Left ventricle myocardium inferior (tissue), 1 donor: Measurements from ENCODE around the gene CNTNAP2. TPM values are rescaled to one million over a fixed set of nuclear protein-coding genes. Genes with fewer than 3 reads are reported as not detected.

Experiments
- DNase-seq: peaks from one replicate; pipeline ENCODE4 v3.0.0-alpha.2; 2020
- H3K27ac ChIP-seq: fragments of 200-600 bp; replicated peaks from 2 replicates; pipeline ENCODE4 v1.8.0; 2021
- H3K27me3 ChIP-seq: fragments of 200-600 bp; 2 replicates; pipeline ENCODE4 v1.8.0; 2021; ENCODE audit warnings: low read depth
- H3K36me3 ChIP-seq: fragments of 200-600 bp; 2 replicates; pipeline ENCODE4 v1.8.0; 2021
- H3K4me1 ChIP-seq: fragments of 200-600 bp; 2 replicates; pipeline ENCODE4 v1.8.0; 2021
- H3K4me3 ChIP-seq: fragments of 200-600 bp; 2 replicates; pipeline ENCODE4 v1.8.0; 2021; ENCODE audit warnings: mild to moderate bottlenecking, moderate library complexity
- H3K9me3 ChIP-seq: fragments of 200-600 bp; replicated peaks from 2 replicates; pipeline ENCODE4 v1.8.0; 2021
- intact Hi-C: fragments of 100-400 bp; cut with micrococcal nuclease; formaldehyde crosslinking; loops from one replicate; pipeline ENCODE4 v1.11.0; 2022
- total RNA-seq: library from RNA; stranded (reverse); fragmentation: NEBNext Ultra II Directional; extraction: Animal tissue kit (Norgen Biotek cat#: 25700); gene quantifications from one replicate; pipeline ENCODE4 v1.2.1, GENCODE V29; 2021
- TF ChIP-seq, protein P1 (sequence below): fragments of 200-600 bp; IDR thresholded peaks from 2 replicates; pipeline ENCODE4 v1.8.0; 2021; ENCODE audit warnings: antibody characterized with exemption, mild to moderate bottlenecking, borderline replicate concordance
- donor health status: DM: no; HTN: yes; CAD: no; lungs with severe emphysema.

The CNTNAP2 gene
- total RNA-seq, 1 donor from 2014 or later = 0.99 TPM

DNA sequence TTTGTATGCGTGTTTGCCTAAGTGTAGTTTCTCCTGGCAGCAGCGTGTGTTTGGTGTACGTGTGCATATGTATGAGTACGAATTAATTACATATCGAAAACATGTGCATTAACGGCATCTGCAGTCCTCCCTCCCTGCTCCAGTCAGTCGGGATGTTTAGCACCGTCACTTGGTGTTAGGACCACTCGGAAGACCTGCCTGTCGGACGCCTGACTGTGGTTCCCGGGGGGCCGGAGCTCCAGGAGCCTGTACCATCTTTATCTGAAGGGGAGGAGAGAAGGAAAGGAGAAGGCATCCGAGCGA lies 1.1 kb upstream of the CNTNAP2 start:
- DNase-seq = no peak
- H3K36me3 ChIP-seq = no peaks in the 10 kb centered on the region
- no peak overlapping the region for H3K27ac ChIP-seq
- peaks cover 60% of the 10 kb centered on the region for H3K27me3 ChIP-seq
- H3K9me3 ChIP-seq = no peaks in the 10 kb centered on the region
- TF ChIP-seq, protein P1, sequence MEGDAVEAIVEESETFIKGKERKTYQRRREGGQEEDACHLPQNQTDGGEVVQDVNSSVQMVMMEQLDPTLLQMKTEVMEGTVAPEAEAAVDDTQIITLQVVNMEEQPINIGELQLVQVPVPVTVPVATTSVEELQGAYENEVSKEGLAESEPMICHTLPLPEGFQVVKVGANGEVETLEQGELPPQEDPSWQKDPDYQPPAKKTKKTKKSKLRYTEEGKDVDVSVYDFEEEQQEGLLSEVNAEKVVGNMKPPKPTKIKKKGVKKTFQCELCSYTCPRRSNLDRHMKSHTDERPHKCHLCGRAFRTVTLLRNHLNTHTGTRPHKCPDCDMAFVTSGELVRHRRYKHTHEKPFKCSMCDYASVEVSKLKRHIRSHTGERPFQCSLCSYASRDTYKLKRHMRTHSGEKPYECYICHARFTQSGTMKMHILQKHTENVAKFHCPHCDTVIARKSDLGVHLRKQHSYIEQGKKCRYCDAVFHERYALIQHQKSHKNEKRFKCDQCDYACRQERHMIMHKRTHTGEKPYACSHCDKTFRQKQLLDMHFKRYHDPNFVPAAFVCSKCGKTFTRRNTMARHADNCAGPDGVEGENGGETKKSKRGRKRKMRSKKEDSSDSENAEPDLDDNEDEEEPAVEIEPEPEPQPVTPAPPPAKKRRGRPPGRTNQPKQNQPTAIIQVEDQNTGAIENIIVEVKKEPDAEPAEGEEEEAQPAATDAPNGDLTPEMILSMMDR = no peak
- intact Hi-C loops = no loop called here
- H3K4me3 ChIP-seq = peak overlapping the region; percentile 65
- peaks cover 17% of the 10 kb centered on the region for H3K4me1 ChIP-seq

DNA sequence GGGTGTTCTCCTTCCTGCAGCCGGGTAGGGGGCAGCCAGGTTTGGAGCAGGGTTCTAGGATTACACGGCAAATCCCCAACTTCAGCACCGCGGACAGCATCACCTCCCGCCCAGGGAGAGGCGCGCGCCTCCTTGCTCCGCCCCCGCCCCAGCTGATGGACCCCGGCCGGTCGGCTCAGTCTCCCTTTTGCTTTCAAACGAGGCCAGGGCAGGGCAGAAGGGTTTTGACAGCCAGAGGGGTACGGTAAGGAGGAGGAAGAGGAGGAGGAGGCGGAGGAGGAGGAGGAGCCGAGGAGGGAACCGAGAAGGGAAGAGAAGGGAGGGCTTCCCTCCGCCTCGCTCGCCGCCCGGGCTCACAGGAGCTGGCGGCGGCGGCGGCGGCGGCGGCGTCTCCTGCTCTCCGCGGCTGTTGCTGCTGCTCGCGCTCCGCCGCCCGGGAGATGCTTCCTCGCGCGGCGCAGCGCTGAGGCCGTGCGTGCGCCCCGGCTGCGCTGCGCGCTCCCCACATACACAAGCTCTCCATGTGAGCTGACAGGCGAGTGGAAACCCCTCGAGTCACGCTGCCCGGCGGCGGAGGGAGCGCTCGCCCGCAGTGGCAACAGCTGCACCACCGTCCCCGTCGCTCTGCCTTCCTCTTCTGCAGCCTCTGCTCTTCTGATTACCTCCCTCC lies 615 bp upstream of the CNTNAP2 start:
- Histone ChIP-seq H3K4me3 (peak overlapping the region; percentile 65), H3K27me3 (peaks cover 60% of the 10 kb centered on the region), H3K27ac (no peak overlapping the region), H3K36me3 (no peaks in the 10 kb centered on the region), H3K4me1 (peaks cover 17% of the 10 kb centered on the region), H3K9me3 (no peaks in the 10 kb centered on the region)
- DNase-seq = peak; percentile 61
- intact Hi-C loops = no loop called here
- TF ChIP-seq, protein P1 = no peak

DNA sequence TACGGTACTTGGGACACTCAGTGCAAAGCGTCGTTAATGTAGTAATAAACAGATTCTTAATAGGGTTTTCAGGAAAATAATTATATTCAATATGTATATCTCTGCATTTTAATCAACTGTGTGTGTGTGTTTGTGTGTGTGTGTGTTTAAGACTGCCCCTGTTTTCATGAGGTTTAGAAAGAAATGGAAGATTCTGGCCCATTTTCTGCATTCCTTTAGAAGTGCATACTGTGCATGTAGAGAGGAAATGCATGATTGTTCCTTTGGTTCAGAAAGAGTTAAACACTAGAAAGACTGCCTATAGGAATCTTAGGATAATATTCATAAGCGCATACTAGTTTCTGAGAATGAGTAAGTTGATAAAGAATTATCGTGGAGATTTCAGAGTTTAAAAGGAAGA lies 975 bp downstream of the CNTNAP2 start:
- no peak overlapping the region for H3K27ac ChIP-seq
- peaks cover 60% of the 10 kb centered on the region for H3K27me3 ChIP-seq
- no peak overlapping the region for H3K4me3 ChIP-seq
- peaks cover 17% of the 10 kb centered on the region for H3K4me1 ChIP-seq
- H3K9me3 ChIP-seq = no peaks in the 10 kb centered on the region
- H3K36me3 ChIP-seq = no peaks in the 10 kb centered on the region
- intact Hi-C loops = no loop called here
- TF ChIP-seq, protein P1 = no peak
- no peak for DNase-seq

DNA sequence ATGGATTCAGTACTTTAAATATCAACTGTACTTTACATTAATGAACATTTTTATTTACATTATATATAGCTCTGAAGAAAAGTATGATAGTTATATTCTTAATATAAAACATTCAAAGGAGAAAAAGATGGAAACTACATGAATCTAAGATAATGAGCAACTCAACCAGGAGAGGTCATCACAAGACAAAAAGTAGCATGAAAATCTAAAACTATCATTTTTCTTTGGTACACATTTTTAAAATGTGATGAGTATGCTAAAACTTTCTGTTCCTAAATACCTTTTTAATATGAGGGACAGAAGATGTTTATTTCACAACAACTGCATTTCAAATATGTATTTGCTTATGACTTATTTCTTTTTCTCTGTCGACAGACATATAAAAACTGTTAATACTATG lies 2.4 kb downstream of the CNTNAP2 start:
- peaks cover 17% of the 10 kb centered on the region for H3K4me1 ChIP-seq
- H3K27me3 ChIP-seq = peaks cover 60% of the 10 kb centered on the region
- TF ChIP-seq, protein P1 = no peak
- H3K9me3 ChIP-seq = peaks cover 5% of the 10 kb centered on the region
- intact Hi-C loops = no loop called here
- no peak for DNase-seq
- no peak overlapping the region for H3K27ac ChIP-seq
- H3K36me3 ChIP-seq = no peaks in the 10 kb centered on the region
- no peak overlapping the region for H3K4me3 ChIP-seq

DNA sequence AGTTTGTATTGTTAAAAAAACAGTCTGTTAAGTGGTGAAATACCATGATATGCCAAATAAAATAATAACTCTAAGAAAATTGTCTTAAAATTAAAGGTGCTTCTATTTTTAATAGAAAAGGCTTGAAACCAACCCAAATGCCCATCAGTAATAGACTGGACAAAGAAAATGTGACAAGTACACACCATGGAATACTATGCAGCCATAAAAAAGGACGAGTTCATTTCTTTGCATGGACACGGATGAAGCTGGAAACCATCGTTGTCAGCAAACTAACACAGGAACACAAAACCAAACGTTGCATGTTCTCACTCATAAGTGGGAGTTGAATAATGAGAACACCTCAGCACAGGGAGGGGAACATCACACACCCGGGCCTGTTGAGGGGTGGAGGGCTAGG lies 7.1 kb downstream of the CNTNAP2 start:
- Histone ChIP-seq H3K4me1 (no peaks in the 10 kb centered on the region), H3K36me3 (no peaks in the 10 kb centered on the region), H3K4me3 (no peak overlapping the region), H3K27me3 (peaks cover 15% of the 10 kb centered on the region), H3K9me3 (peaks cover 7% of the 10 kb centered on the region), H3K27ac (no peak overlapping the region)
- intact Hi-C loops = no loop called here
- TF ChIP-seq, protein P1 = no peak
- no peak for DNase-seq
